NCI-H146 treated with DMSO at 0.1 percent for 48 hours (cell line): Measurements from ENCODE around the gene MINDY4.

ENCODE experiments used
- DNase-seq: peaks from one replicate; lab custom pipeline; 2025; ENCODE audit not compliant: unreplicated experiment; lab: John Stamatoyannopoulos, UW

Gene MINDY4

GRCh38 chr7:30912986-30913811 lies 142.0 kb downstream of the MINDY4 start:
- DNase-seq, result no peak

GRCh38 chr7:30913821-30914515 lies 142.8 kb downstream of the MINDY4 start:
- DNase-seq, result no peak

- DNase-seq, result no peak
Measured at GRCh38 chr7:30914596-30914995, 143.4 kb downstream of the MINDY4 start.

GRCh38 chr7:30915005-30915601 lies 143.9 kb downstream of the MINDY4 start:
- DNase-seq, result no peak

GRCh38 chr7:30915751-30916150 lies 144.5 kb downstream of the MINDY4 start:
- no peak for DNase-seq

- DNase-seq, result no peak
Measured at GRCh38 chr7:30916255-30916654, 145.0 kb downstream of the MINDY4 start.

GRCh38 chr7:30916767-30917166 lies 145.6 kb downstream of the MINDY4 start:
- DNase-seq, result no peak

- no peak for DNase-seq
Measured at GRCh38 chr7:30917216-30917893, 146.1 kb downstream of the MINDY4 start.

- no peak for DNase-seq
Measured at GRCh38 chr7:30918676-30919075, 147.5 kb downstream of the MINDY4 start.

- DNase-seq, result no peak
Measured at GRCh38 chr7:30920021-30920583, 148.9 kb downstream of the MINDY4 start.

GRCh38 chr7:30920584-30921539 lies 149.6 kb downstream of the MINDY4 start:
- DNase-seq, result no peak

- DNase-seq, result no peak
Measured at GRCh38 chr7:30921540-30922401, 150.6 kb downstream of the MINDY4 start.

GRCh38 chr7:30922596-30922995 lies 151.4 kb downstream of the MINDY4 start:
- no peak for DNase-seq

- no peak for DNase-seq
Measured at GRCh38 chr7:30923009-30923773, 152.0 kb downstream of the MINDY4 start.

- no peak for DNase-seq
Measured at GRCh38 chr7:30923774-30924413, 152.7 kb downstream of the MINDY4 start.

- no peak for DNase-seq
Measured at GRCh38 chr7:30924624-30925023, 153.4 kb downstream of the MINDY4 start.

GRCh38 chr7:30925117-30925516 lies 153.9 kb downstream of the MINDY4 start:
- no peak for DNase-seq

GRCh38 chr7:30925913-30926312 lies 154.7 kb downstream of the MINDY4 start:
- DNase-seq, result no peak
